CD4-positive, alpha-beta T cell treated with Interferon gamma for 1 hour (primary cell): ENCODE data around the gene ENOX1.

ENCODE experiments used
- DNase-seq: peaks from one replicate; pipeline ENCODE4 v3.0.0-alpha.2; 2020

The ENOX1 gene

GRCh38 chr13:43271152-43271551, 515.6 kb downstream of the ENOX1 start:
- no peak for DNase-seq

DNA sequence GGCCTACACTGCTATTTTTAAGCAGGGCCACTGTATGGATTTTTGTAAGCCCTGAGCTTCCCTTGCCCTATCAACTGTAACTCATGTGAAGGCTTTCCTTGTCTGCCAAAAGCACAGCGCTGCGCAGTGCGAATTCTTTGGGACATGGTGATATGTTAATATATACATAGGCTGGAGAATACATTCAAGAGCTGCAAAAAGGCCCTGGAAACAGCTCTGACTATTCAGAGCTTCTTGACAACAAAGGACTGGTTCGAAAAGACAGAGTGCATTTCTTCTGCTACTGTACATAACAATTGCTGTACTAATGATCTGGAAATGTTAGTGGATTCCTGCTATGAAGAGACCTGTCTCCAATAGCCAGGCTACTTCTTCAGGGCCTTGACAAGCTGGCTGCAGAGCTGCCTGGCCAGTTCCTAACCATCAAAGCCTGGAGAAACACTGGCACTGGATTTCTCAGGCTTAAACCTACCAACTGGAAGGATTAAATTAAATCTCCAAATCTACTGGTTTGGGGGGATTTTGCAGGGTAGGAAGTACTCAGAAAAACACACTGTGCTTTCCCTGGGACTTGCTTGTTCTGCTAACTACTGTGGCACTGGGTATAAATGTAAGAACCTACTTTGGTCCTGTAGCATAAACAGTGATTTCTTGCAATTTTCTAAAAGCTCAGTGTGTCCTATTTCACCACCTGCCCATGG, 516.5 kb downstream of the ENOX1 start:
- DNase-seq = no peak

GRCh38 chr13:43269037-43269481, 517.7 kb downstream of the ENOX1 start:
- no peak for DNase-seq

DNA sequence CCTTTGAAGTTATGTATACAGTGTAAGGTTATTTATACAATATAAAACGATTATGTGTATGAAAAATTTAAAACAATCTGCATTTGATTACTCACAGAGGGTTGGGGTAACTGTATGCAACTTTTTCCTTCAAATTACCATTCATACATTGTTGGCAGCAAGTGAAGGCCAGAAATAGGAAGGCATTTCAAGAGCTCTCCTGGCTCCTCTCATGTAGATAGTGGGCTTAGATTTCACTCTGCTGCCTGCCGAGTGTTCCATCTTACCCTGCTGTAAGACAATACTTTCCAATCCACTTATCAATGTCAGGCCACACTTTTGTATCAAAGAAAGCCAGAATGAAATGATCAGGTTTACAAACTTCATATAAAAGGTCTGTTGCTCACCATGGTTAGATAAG, 518.1 kb downstream of the ENOX1 start:
- DNase-seq = no peak

GRCh38 chr13:43267916-43268315, 518.9 kb downstream of the ENOX1 start:
- DNase-seq = no peak

- DNase-seq = no peak
Measured at GRCh38 chr13:43266936-43267615, 519.7 kb downstream of the ENOX1 start.

DNA sequence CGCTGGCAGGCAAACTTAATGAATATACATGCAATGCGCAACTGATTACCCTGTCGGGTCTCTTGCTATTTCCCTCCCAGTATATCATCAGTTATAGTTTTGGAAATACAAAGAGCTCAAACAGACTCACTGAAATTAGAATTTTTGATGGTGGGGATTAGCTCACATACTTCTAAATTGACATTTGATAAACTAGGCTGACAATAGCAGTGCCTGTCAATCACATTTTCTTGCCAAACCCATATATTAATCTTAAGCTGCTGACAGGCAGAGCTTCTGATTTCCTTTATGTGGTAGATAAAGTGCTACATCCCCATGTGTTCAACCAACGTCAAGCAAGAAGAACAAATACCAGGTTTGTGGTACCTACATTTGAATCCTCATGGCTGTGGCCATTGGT, 521.7 kb downstream of the ENOX1 start:
- no peak for DNase-seq

GRCh38 chr13:43264458-43264857, 522.3 kb downstream of the ENOX1 start:
- DNase-seq = no peak

GRCh38 chr13:43263047-43263446, 523.7 kb downstream of the ENOX1 start:
- no peak for DNase-seq

DNA sequence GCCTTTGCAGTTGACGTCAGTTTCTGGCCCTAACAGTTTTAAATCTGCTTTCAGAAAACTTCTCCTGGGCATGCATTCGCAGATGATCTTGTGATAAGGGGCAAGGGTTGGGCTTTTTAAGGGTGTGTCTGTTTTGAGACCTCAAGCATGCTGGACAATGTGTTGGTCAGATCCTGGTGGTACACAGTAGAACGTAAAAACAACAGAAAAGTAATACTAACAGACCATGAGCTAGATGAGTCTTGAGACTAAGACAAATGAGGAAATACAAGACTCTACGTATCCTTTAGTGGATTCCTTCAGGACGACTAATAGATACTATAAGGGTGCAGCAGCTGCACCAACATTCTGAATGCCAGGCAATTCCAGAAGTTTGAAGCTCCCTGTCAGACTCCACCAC, 525.8 kb downstream of the ENOX1 start:
- no peak for DNase-seq

GRCh38 chr13:43258771-43259170, 528.0 kb downstream of the ENOX1 start:
- no peak for DNase-seq

DNA sequence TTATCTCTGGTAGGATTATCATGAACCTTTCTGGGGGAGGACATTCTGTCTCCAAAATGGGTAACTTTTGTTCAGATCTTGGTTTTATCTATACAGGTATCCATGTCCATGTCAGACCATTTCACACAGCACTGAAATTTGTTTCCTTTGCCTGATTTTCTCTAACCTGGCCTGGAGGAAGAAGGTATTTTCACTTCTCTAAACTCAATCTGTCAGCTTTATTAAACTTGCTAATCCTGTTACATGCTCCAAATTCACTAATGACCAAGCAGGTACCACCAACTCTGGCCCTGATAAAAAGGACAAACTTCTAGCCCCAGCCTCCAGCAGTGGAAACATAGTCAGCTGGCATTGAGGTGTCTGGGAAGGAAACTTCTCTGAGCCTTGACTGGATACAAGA, 529.0 kb downstream of the ENOX1 start:
- no peak for DNase-seq

- no peak for DNase-seq
Measured at GRCh38 chr13:43251961-43252360, 534.8 kb downstream of the ENOX1 start.

DNA sequence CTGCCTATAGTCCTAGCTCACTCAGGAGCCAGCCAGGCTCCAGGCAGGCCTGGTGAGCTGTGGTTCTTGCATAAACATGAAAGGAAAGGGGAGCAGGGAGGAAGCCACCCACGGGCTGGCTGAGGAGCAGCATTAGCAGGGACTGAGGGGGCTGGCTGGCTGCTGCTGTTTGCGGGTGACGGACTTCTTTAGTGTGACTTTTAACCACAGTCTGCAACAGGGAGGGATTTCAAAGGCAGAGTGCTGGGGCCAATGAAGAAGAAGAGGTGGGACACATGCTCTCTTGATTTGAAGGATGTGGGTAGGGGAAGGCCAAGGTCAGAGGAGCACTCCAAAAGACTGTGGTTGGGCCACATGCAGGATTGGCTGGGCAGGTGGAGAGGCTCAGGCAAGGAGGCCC, 540.4 kb downstream of the ENOX1 start:
- no peak for DNase-seq

- no peak for DNase-seq
Measured at GRCh38 chr13:43245374-43245964, 541.3 kb downstream of the ENOX1 start.

DNA sequence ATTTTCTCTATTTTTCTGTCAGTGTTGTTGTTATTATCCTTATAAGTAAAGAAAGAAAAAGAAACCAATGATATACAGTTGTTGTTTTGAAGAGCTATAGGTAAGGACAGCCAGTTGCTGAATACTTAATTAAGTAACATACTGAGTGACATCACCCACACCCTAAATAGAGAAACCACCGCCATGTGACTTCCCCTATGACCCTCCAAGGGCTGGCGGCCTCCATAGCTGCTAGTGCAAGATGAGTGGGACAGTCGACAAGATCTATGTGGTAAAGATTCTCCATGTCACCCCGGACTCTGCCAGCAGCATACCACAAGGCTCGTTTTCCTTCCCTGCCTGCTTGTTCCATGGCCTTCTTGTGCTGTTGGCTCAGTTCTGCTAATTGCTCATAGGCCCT, 542.3 kb downstream of the ENOX1 start:
- no peak for DNase-seq

DNA sequence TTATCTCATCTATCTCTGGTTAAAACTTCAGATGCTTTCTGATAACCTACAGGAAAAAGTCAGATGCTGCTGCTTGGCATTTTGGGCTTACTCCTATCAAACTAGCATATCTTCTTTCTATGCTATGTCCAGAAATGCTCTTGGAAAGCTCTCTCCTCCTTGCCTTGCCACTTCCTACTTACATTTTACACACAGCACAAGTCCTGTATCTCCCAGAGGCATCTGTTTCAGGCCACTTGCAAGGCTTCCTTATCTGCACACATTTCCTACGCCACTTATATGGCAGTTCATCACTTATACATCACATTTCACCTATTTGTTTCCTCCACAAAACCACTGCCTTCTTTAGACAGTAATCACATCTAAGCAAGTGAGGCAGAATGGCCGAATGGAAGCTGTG, 543.1 kb downstream of the ENOX1 start:
- no peak for DNase-seq

- no peak for DNase-seq
Measured at GRCh38 chr13:43242040-43242439, 544.7 kb downstream of the ENOX1 start.

- DNase-seq = no peak
Measured at GRCh38 chr13:43240278-43240677, 546.5 kb downstream of the ENOX1 start.

- no peak for DNase-seq
Measured at GRCh38 chr13:43239275-43239840, 547.4 kb downstream of the ENOX1 start.

DNA sequence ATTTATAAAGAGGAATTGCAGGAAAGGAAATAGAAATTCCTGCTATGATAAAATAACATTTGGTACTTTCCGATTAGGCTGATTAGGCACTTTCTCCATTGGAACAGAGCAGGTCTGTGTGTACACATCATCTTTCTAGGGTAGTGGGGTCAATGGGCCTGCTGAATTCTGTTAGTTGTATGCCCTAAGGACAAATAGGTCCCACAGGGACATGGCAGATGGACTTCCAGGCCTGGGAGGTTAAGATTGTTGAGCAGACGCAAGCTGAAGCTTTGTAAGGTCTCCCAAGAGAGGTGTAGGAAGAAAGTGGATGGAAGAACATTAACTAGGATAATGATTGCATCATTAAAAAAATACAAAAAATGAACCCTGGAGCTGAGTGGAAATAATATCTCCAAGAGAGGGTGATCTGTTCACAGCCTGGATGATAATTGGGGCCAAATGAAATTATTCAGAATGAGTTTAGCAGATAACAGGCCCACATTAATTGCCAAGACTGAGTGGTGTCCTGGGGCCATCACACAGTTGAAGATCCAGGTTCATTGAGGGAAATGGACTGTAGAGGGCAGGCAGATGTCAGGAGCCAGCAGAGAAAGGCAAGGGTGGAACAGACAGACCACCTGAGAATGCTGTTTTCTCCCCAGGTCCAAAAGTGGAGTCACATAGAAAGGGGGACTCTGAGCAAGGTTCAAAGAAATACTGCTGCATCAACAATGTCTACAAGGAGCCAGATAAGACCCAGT, 548.3 kb downstream of the ENOX1 start:
- DNase-seq = no peak

DNA sequence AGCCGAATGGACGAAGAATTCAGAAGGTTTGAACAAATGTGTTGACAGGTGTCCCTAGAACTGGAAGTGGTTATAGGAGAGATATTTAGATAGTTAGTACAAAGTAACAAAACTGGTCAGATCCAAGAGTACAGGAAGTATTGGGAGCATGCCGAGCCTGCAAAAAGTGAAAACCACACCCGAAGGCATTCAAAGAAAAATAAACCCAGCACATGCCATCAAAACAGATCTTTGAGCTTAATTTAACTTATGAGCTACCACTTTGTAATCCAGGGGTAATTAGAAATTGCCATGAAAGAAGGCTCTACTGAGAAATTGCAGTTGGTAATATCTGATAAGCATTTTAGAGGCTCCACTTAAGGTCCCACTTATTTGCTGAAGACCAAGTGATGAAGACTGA, 549.2 kb downstream of the ENOX1 start:
- DNase-seq = no peak

DNA sequence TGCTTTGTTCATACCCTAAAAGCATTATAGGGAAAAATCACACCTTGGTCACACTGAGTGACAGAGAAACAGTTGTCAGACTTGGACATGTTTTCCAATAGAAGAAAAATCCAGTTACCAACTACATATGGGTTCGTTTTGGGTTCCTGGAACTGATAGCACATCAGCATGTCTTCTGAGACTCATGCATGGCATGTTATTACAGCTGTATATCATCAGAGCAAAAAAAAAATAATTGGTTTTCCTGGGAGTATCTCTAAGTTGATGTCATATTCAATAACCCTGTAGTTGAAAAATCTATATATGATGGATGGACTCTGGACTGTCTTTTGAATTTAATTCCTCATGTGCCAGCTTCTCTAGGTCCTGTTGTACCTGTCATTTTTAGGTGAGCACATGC, 551.7 kb downstream of the ENOX1 start:
- DNase-seq = no peak
